ENCODE data around the gene OBSCN. TPM values are rescaled to one million over a fixed set of nuclear protein-coding genes. Genes with fewer than 3 reads are reported as not detected.
A peak's percentile ranks its signal among the peaks of the same experiment; 100 is the strongest.

Gene OBSCN
- total RNA-seq, 2 experiments from 2014 or later, result 80.8 to 82.2 TPM

- H3K27ac ChIP-seq (ENCODE audit: low read depth in 1 of 2, low read length in 2 of 2), result no peak overlapping the region
- H3K27me3 Mint-ChIP-seq, result no peaks in the 10 kb centered on the region
- peaks cover 0 to 5% of the 10 kb centered on the region in 2 experiments for H3K9me3 ChIP-seq (ENCODE audit: control insufficient read depth in 1 of 2, insufficient read depth in 1 of 2, low read length in 2 of 2)
- peaks cover 3% of the 10 kb centered on the region for H3K36me3 Mint-ChIP-seq (ENCODE audit: low read depth)
- intact Hi-C loops (cut with DNase I, micrococcal nuclease), result loop anchor here (2.0 kb wide), 2 partner anchors 137 to 139 kb away; no protein-coding TSS in a partner anchor
- peak; percentile 75 for ATAC-seq (ENCODE audit: poor library complexity)
- peaks cover 0 to 4% of the 10 kb centered on the region in 2 experiments for H3K27me3 ChIP-seq (ENCODE audit: control insufficient read depth in 1 of 2, insufficient read depth in 2 of 2, low read length in 2 of 2)
- H3K4me3 Mint-ChIP-seq, result peak overlapping the region; percentile 88
- TF ChIP-seq, protein P1, sequence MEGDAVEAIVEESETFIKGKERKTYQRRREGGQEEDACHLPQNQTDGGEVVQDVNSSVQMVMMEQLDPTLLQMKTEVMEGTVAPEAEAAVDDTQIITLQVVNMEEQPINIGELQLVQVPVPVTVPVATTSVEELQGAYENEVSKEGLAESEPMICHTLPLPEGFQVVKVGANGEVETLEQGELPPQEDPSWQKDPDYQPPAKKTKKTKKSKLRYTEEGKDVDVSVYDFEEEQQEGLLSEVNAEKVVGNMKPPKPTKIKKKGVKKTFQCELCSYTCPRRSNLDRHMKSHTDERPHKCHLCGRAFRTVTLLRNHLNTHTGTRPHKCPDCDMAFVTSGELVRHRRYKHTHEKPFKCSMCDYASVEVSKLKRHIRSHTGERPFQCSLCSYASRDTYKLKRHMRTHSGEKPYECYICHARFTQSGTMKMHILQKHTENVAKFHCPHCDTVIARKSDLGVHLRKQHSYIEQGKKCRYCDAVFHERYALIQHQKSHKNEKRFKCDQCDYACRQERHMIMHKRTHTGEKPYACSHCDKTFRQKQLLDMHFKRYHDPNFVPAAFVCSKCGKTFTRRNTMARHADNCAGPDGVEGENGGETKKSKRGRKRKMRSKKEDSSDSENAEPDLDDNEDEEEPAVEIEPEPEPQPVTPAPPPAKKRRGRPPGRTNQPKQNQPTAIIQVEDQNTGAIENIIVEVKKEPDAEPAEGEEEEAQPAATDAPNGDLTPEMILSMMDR (IDR thresholded peaks at IDR 0.05), result peak; percentile 41
- no peak overlapping the region for H3K27ac Mint-ChIP-seq
- H3K4me1 ChIP-seq (ENCODE audit: insufficient read depth, low read length), result peaks cover 16% of the 10 kb centered on the region
- H3K9me3 Mint-ChIP-seq, result no peaks in the 10 kb centered on the region
- no peaks in the 10 kb centered on the region for H3K36me3 ChIP-seq (ENCODE audit: insufficient read depth, low read length)
- H3K4me1 Mint-ChIP-seq (ENCODE audit: low read depth), result no peaks in the 10 kb centered on the region
- ChIA-PET POLR2A (interaction anchor here (0.6 kb wide), 1 partner anchor 28 kb away, joined by 3 read pairs; the partner anchor contains the start of gene TRIM11), CTCF (no interaction called here)
- H3K4me3 ChIP-seq (ENCODE audit: low read length), result peak overlapping the region; percentile 53
- peak; percentile 29 to 68 (median 52) for DNase-seq
Observed at GRCh38 chr1:228378090-228378872, 170.4 kb downstream of the OBSCN start.

DNA sequence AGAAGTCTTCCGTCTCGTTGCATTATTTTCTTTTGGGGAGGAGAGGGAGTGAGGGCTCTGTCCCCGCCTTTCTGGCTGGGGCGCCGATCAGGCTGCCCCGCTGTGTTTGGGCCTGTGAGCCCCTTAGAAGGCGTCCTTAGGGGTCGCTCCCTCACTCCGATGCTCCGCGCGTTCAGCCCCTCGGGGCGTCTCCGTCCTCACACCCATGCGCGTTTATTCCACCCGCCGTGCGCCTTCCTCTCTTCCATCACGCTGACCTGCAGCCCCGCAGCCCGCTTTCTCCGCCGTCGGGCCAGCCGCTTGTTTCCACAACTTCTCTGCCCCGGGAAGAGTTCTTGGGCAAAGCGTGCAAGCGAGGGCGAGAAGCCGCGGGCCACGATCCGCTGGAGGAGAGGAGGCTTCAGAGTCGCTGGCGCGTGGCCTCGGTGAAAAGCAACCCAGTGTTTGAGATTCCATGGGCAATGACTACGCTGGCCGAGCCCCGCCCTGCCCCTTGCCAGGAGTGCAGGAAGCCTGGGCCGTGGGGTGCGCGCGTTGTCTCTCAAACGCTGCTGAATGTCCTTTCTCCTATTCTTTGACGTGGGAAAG lies 171.1 kb downstream of the OBSCN start:
- ATAC-seq (ENCODE audit: poor library complexity), result no peak
- TF ChIP-seq, protein P1 (IDR thresholded peaks at IDR 0.05), result no peak
- peak in 1 of 14 experiments; percentile 3 for DNase-seq
- POLR2A ChIA-PET, result interaction anchor here (0.6 kb wide), 1 partner anchor 28 kb away, joined by 3 read pairs; the partner anchor contains the start of gene TRIM11
- Histone ChIP-seq H3K27ac (ENCODE audit: low read depth in 1 of 2, low read length in 2 of 2) (no peak overlapping the region), H3K9me3 (ENCODE audit: control insufficient read depth in 1 of 2, insufficient read depth in 1 of 2, low read length in 2 of 2) (peaks cover 0 to 5% of the 10 kb centered on the region in 2 experiments), H3K4me3 (ENCODE audit: low read length) (peak overlapping the region; percentile 53), H3K36me3 (ENCODE audit: insufficient read depth, low read length) (no peaks in the 10 kb centered on the region), H3K4me1 (ENCODE audit: insufficient read depth, low read length) (peaks cover 16% of the 10 kb centered on the region), H3K27me3 (ENCODE audit: control insufficient read depth in 1 of 2, insufficient read depth in 2 of 2, low read length in 2 of 2) (peaks cover 0 to 4% of the 10 kb centered on the region in 2 experiments)
- CTCF ChIA-PET, result no interaction called here
- Mint-ChIP-seq H3K27me3 (no peaks in the 10 kb centered on the region), H3K27ac (no peak overlapping the region), H3K9me3 (no peaks in the 10 kb centered on the region), H3K4me1 (ENCODE audit: low read depth) (no peaks in the 10 kb centered on the region), H3K4me3 (peak overlapping the region; percentile 88), H3K36me3 (ENCODE audit: low read depth) (peaks cover 3% of the 10 kb centered on the region)
- intact Hi-C loops (cut with DNase I, micrococcal nuclease), result loop anchor here (2.0 kb wide), 2 partner anchors 136 to 138 kb away; no protein-coding TSS in a partner anchor

DNA sequence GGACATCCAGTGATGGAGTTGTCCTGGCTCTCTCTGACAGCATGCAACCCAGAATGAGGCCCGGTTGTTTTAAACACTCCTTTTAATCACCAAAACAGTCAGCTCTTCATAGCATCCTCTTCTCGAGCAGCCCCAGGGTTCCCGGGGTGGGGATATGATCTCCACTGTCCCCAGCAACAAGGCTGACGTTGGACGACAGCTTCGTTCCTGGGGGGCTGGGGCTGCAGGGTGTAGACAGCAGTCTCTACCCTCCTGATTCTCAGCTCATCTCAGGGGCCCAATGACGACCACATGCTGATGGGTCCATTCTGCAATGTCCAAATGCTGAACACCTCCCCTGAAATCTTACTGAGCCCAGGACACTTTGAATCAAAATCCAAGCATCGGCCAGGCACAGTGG lies 171.8 kb downstream of the OBSCN start:
- Histone ChIP-seq H3K36me3 (ENCODE audit: insufficient read depth, low read length) (no peaks in the 10 kb centered on the region), H3K27me3 (ENCODE audit: control insufficient read depth in 1 of 2, insufficient read depth in 2 of 2, low read length in 2 of 2) (peaks cover 0 to 4% of the 10 kb centered on the region in 2 experiments), H3K4me1 (ENCODE audit: insufficient read depth, low read length) (peaks cover 16% of the 10 kb centered on the region), H3K9me3 (ENCODE audit: control insufficient read depth in 1 of 2, insufficient read depth in 1 of 2, low read length in 2 of 2) (peaks cover 0 to 5% of the 10 kb centered on the region in 2 experiments), H3K4me3 (ENCODE audit: low read length) (no peak overlapping the region), H3K27ac (ENCODE audit: low read depth in 1 of 2, low read length in 2 of 2) (no peak overlapping the region)
- H3K36me3 Mint-ChIP-seq (ENCODE audit: low read depth), result peaks cover 3% of the 10 kb centered on the region
- no peaks in the 10 kb centered on the region for H3K4me1 Mint-ChIP-seq (ENCODE audit: low read depth)
- POLR2A ChIA-PET, result no interaction called here
- ATAC-seq (ENCODE audit: poor library complexity) (no peak), DNase-seq (no peak)
- H3K27ac Mint-ChIP-seq, result no peak overlapping the region
- CTCF ChIA-PET, result no interaction called here
- H3K27me3 Mint-ChIP-seq, result no peaks in the 10 kb centered on the region
- no peak overlapping the region for H3K4me3 Mint-ChIP-seq
- no peaks in the 10 kb centered on the region for H3K9me3 Mint-ChIP-seq
- intact Hi-C loops (cut with DNase I, micrococcal nuclease), result loop anchor here (2.0 kb wide), 2 partner anchors 135 to 137 kb away; no protein-coding TSS in a partner anchor
- TF ChIP-seq, protein P1 (IDR thresholded peaks at IDR 0.05), result no peak
